T1000 (cell line): ENCODE data around the gene NAPA.
"Not testable (repeated sequence)": the region's sequence is repeated elsewhere in the genome, so short reads cannot be mapped to it uniquely, and the experiment has no call there.

Experiments used
- DNase-seq: peaks from one replicate; lab custom pipeline; 2025; ENCODE audit warnings: mixed read lengths; lab: John Stamatoyannopoulos, UW

Gene NAPA

DNA sequence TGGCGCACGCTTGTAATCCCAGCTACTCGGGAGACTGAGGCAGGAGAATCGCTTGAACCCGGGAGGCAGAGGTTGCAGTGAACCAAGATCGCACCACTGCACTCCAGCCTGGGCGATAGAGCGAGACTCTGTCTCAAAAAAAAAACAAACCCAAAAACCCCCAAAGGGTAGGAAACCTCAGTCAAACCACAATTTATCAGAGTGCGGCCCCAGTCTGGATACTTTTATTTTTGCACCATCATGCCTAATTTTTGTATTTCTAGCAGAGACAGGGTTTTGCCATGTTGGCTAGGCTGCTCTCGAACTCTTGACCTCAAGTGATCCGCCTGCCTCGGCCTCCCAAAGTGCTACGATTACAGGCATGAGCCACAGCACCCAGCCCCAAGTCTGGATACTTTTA, 28.6 kb downstream of the NAPA start:
- not testable (repeated sequence) for DNase-seq

DNA sequence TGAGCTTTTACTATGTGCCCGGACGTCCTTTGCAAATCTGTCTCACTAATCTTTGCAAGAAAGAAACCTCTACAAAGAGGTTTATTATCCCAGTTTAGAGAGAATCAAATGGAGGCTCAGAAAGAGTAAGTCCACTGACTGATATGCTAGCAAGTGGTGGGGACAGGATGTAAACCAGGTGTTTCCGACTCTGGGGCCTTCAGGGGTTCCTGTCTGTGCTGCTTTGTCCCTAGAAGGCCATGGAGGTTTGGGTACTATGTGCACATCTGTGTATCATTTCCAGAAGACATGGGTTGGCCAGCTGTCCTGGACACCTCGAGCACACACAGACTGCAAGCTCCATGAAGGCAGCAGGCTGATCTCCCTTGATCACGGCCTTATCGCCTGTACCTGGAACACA, 29.7 kb downstream of the NAPA start:
- DNase-seq = no peak

DNA sequence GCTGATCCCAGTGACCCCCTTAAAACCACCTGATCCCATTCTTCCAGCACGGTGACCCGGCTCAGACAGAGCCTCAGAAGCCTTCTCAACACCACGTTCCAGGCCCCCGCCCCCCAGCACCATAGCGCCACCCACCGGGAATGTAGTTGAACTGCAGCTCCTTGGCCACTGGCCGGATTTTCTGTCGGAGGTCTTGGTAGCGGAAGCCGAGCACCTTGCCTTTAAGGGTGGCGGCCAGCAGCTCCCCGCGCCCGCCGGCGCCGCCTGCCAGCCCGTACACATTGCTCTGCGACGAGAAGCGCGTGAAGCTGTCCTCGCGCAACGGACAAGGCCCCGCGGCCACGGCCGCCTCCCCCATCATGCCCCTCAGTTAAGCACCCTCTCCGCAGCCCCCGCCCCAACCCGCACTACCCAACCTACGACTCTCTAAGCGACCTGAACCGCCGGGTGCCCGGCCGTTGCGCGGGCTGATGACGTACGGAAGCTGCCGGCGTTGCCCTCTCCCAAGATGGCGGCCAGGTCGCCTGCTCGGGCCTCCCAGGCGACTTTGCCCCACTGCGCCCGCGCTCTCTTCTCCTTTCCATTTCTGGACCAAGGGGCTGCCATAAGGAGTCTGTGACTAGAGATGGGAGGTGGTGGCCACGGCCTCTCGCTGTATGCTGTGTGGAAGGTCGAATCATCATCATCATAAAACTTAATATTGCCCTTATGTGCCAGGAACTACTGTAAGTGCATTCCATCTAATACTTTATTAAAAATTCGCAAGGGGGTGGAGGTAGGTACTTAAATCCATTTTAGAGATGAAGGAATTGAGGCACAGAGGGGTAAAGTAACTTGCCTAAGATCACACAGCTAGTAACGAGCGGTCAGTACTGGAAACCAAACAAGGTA, 30.8 kb downstream of the NAPA start, which contains the start of gene KPTN:
Gene KPTN (minus strand): TSS at position 420 of the 891 bp plus-strand sequence. CDS start 59 bp downstream, at position 361.
- DNase-seq = peak; percentile 85

DNA sequence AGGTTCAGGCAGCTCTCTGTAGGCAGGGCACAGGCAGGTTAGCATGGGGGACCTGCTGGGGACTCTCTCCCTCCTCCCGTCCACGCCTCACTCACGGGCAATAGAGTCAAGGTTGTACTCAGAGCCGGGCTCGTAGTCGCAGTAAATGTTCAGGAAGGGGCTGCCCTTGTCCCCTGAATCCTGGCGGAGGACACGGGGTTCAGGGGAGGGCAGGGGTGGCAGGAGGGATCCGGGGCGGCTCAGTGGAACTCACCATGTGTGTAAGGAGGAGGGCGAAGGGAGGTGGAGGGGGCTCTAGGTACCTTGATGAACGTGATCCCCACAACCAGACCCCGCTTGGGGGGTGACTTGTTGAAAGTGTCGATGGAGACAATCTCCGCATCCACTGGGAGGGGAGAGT, 31.7 kb downstream of the NAPA start:
- DNase-seq = no peak

DNA sequence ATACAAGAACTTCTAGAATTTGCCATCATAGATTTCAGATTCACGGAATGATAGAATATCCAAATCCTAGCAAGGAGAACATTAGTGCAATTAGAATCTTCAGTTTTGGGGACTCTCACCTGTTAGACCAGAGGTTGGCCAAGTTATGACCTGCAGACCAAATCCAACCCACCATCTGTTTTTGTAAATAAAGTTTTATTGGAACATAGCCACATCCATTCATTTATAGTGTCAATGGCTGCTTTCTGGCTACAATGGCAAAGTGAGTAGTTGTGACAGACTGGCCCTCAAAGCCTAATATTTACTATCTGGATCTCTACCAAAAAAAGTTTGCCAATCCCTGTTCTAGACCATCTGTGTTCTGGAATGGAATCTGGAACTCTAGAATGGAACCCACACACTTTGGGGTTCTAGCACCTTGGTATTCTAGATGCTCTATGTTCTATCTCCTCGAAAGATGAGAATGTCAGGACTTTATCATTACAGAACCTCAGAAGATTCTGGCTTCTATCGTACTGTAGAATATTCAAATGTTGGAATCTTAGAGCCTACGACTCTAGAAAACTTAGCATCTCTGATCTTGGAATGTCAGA, 33.3 kb downstream of the NAPA start:
- no peak for DNase-seq

DNA sequence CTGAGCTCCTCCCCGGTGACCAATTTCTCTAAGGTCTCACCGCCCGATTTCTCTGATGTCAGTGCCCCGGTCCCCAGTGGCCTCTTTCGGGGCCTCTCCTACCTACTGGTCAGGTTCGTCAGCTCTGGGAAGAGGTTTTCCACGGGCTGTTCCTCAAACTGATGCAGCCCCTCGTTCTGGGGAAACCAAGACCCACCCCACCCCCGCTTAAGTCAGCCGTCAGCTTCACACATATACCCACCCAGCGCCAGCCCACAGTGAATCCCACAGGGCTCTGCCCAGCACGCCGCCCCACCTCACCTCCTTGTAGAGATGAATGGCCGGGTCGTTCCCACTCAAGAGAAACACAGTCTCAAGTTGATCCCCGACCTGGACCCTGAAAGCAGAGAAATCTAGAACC, 34.2 kb downstream of the NAPA start:
- no peak for DNase-seq

DNA sequence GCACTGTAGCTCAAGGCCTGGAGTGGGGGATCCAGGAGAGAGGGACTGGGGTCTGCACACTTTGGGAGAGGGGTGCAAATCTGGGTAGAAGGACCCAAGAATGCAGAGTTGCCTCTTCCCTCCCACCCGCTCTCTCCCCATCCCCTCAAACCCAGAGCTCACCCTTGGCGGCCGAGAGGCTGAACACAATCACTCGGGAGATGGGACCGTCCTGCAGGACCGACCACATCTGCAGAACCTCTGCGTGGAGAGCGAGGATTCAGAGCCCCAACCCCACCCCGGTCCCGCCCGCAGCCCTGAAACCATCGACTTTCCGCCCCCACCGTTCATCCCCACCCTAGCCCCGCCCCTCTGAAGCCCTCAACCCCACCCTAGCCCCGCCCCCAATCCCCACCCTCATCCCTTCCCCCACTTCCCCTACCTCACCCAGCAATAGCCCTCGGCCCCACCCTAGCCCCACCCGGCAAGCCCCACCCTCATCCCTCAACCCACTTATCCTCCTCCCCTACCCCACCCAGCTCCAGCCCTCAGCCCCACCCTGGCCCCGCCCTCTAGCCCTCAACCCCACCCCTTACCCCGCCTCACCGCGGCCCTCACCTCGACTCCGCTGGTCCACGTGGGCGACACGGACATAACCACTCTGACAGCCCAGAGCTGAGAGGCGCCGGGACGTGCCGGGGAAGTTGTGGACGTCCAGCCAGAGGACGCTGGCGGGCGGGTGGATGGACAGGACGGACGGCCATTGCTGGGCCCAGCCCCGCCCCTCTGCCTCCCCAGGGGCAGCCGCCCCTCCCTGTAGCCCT, 35.0 kb downstream of the NAPA start:
- DNase-seq = no peak

DNA sequence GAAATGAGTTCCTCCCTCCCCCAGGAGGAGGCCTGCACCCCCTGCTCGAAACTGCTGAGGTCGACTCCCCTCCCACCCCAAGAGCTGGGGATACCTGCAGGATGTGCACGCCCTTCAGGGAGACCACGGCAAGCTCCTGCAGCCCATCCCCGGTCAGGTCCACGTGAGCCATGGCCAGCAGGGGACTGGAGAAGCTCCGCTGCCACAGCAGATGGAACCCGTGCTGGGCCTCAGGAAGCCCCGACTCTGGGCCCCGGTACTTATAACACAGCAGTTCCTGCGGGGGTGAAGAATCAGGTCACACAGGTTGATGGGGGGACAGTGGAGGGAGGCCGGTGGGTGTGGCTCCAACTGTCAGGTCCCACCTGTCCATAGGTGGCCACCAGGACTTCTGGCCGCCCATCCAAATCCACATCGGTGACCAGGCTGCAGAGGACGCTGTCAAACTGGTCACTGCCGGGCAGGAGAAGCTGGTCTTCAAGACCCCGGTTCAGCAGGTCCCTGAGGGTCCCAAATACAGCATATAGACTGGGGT, 38.4 kb downstream of the NAPA start:
- no peak for DNase-seq

DNA sequence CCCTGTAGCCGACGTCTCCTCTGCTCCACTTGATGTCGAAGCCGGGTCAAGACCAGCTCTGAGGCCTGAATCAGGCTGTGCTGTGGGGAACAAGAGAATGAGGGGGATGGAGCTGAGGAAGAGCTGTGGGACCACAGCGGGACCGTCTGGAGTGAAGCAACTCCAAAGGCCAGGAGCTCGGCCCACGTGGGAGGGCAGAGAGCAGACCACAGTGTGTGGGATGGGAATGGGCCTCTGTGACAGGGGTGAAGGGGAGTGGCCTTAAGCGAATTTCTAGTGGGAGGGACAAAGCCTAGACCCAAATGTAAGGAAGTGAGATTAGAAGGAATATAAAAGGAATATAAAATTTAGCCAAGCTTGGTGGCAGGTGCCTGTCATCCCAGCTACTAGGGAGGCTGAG, 39.4 kb downstream of the NAPA start:
- DNase-seq = no peak

DNA sequence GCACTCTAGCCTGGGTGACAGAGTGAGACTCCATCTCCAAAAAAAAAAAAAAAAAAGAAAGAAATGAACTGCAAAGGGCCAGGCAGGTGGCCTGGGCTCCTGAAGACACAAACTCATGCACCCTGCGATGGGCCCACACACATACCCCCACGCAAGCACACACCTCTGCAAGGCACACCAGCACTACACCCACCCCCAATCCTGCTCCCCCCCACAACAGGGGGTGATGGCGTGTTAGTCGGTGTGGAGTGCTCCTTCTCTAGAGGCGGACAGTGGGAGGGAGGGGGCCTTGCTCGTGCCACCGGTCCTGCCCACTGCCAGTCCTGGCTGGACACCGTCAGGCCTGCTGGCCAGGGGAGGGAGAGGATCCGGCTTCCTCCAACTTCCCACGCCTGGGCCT, 41.5 kb downstream of the NAPA start:
- no peak for DNase-seq

DNA sequence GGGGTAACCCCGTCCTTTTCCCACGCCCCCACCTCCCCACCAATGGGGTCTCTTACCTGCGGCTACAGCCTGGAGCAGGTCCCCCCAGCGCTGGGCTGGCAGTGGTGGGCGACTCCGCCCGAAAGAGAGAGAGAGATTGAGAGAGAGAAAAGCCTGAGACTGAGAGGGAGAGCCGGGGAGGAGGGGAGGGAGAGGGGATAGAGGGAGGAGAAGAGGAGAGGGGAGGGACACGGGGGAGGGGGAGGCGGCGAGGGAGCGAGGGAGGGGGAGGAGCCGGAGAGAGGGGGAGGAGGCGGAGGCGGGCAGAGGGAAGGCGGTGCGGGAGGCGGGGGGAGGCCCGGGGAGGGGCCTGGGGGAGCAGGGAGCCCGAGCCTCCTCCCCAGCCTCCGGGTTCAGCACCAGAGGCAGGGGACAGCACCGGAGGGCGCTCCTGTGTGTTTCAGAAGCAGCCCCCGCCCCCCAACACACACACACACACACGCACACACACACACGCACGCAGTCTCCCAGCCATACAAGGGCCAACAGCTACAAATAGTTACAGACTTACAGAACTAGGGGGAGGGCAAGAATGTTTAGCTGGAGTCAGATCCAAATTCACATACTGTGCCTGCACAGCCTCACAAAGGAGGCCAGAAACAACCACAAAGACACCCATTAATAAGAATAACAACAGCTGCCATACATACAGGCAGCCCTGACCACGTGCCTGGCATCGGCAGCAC, 43.0 kb downstream of the NAPA start, which contains the start of gene SLC8A2:
Gene SLC8A2 (minus strand): TSS at position 161 of the 725 bp plus-strand sequence. CDS start 5,490 bp downstream, outside the sequence.
- peak; percentile 22 for DNase-seq

DNA sequence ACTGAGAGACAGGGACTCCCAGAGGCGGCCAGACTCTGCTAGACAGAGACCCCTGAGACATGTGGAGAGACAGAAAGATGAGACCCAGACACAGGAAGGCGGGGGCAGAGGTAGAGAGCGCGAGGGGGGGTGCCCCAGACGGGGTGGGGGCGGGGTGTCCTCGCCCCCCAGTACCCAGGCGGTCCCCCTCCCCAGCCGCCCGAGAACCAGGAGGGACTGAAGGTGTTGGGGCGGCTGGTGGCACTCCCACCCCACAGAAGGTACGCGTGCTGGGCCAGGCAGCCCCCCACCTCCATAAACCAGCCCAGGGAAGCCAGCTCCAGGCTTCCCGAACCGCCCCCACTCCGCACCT, 43.5 kb downstream of the NAPA start:
- DNase-seq = no peak

DNA sequence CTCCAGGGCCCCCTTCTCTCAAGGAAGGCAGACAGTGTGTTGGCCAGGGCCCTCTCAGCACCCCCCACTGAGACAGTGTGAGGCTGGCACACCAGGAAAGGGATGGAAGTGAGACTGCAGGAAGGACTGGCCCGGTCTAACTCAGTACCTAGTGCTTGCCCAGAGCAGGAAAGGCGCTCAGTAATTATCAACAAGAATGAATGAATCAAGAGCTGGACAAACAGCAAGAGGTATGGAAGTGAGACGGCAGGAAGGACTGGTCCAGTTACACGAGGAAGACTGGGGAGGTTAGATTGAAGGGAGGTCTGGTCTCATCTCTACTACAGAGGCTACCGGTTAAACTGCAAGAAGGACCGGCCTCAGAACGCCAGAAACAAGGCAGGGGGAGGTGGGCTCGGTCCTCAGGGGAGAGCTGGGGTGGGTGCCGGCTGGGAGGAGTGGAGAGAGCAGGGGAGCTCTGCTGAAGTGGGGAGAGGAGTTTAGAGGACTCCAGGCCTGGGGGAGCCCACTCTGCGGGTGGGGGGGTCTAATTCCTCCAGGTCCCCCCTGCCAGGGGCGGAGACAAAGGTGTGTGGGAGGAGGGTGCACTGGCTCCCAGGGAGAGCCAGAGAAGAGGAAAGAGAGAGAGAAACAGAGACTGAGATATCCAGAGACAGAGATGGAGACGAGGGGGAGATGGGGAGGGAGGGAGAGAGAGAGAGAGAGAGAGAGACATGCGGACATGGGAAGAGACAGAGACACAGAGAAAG, 44.2 kb downstream of the NAPA start:
- DNase-seq = no peak

DNA sequence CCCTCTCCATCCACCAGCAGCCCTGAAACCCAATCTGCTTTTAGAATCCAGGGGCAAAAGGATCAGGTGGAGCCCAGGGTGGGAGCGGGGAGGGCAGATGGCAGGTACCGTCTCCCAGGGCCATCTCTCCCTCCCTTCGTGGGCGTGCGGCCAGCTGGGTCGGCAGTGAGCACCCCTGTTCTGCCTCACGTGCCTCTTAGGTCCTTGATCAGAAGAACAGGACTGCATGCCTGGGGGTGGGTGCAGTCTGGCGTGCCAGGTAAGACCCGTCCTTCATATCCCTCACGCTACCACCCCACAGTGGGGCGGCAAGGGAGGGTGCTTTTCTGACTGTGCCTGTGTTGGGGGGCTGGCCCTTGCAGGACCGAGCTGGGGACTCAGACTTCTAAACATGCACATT, 45.1 kb downstream of the NAPA start:
- DNase-seq = no peak

DNA sequence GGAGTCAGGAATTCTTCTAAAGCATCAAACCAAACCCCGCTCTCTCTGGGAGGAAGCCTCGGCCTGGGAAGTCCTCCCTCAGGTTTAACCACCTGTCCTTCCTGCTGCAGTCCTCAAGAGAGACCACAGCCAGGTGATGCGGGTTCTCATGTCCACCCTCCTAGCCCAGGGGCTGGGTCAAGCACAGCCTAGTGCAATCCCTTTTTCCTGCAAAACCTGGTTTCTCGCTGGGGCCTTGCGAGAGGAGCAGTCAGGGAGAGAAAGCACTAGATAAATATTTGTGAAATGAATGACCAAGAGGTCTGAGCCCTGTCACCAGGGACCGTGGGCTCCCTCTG, 45.5 kb downstream of the NAPA start:
- no peak for DNase-seq

DNA sequence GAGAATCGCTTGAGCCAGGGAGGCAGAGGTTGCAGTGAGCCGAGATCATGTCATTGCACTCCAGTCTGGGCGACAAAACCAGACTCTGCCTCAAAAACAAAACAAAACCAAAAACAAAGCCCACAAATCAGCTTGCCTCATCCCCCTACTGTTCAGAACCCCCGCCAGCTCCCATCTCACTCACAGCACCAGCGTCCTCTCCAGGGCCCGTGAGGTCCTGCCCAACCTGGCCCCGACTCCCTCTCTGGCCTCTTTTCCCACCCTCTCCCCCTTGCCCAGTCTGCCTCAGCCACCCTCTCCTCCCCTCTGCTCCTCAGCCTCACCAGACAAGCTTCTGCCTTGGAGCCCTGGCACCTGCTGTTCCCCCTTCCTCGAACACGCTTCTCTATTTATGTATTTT, 46.9 kb downstream of the NAPA start:
- no peak for DNase-seq

DNA sequence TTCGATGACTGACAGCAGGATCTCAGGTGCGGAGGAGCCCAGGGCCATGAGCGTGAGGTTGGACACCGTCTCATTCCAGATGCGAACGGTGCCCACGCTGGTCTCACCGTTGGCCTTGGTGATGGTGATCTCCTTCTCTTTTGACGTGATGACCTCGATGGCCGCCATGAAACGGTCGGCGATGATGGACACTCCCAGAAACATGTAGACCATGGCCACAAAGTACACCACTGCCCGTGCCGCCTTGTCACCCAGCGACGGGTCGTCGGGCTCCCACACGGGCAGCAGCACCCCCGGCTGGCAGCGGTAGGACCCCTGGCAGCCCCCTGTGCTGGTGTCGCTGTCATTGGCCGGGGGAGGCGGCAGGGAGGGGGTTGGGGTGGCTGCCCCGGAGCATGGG, 48.9 kb downstream of the NAPA start:
- no peak for DNase-seq

DNA sequence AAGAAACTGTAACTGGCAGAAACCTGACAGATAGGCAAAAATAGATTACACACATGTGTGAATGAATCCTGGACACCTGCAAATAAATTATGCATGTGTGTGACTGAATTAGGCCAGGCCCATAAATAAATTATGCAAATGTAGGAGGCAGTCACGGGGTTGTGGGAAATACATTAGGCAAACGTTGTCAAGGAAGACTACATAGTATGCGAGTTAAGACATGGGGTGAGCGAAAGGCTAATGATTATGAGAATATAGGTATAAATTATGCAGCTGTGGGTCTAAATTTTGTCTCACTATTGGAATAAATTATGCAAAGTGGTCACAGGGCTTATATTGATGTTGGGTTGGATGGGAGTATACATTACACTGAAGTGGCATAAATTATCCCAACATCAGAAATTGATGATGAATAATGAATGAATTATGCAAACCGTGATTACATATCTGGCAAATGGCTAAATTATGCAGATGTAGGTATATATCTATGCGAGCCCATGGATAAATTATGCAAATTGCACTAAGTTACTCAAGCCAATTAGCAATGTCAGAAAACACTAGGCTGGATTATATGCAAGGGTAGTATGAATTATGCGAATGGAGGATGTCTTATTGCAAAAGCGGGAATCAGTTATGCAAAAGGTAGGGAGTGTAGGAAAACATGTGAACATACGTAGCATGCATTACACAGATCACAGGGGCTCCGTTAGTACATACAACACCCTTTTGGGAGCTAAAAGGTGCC, 50.0 kb downstream of the NAPA start:
- no peak for DNase-seq

DNA sequence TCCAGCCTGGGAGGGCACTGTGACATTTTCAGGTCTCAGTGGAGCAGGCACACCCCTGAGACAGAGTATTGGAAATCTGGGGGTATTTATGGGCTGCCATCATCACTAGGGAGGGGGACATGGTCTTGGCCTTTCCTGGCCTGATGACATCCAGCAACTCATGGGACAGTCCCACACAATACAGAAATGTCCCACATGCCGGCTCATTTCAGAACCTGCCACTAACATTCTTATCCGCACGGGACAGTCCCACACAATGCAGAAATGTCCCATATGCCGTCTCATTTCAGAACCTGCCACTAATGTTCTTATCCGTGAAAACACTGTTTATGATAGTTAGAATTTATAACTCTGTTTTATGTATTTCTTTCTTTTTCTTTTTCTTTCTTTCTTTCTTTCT, 53.0 kb downstream of the NAPA start:
- DNase-seq = no peak

DNA sequence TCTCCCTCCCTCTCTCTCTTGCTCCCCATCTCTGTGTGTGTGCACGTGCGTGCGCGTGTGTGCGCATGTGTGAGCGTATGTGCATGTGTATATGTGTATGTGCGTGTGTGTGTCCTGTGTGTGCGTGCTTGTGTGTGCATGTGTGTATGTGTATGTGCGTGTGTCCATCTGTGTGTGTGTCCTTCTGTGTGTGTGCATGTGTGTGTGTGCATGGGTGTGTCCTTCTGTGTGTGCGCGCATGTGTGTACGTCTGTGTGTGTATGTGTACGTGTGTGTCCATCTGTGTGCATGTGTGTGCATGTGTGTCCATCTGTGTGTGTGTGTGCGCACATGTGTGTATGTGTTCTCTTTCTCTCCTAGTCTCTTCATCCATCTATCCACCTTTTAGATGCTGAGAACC, 55.4 kb downstream of the NAPA start:
- no peak for DNase-seq
